Measurements from ENCODE around the gene MTHFD1. TPM values are rescaled to one million over a fixed set of nuclear protein-coding genes. Genes with fewer than 3 reads are reported as not detected.

MTHFD1 gene
- total and polyA plus RNA-seq, 9 of the 15 experiments (the other 6 are each of a cell fraction or from before 2014, with no cell fraction given), result 66.7 to 158 (median 90.9) TPM

GRCh38 chr14:64468451-64468850, 80.3 kb downstream of the MTHFD1 start (continued):
- TF ChIP-seq ZNF512 (tag; IDR thresholded peaks at IDR 0.05), result no peak
- TF ChIP-seq NKRF (IDR thresholded peaks at IDR 0.05; ENCODE audit: borderline replicate concordance), result no peak
- TF ChIP-seq PHB2 (IDR thresholded peaks at IDR 0.05; ENCODE audit: low read depth), result no peak
- no peak for TF ChIP-seq HDAC3 (IDR thresholded peaks at IDR 0.05; ENCODE audit: borderline replicate concordance, partially characterized antibody)
- TF ChIP-seq ZNF280B (CRISPR knock-in tag; IDR thresholded peaks at IDR 0.05), result no peak

- intact Hi-C loops (cut with micrococcal nuclease), result no loop called here
- ATAC-seq, result no peak
Observed at GRCh38 chr14:64474041-64474440, 85.9 kb downstream of the MTHFD1 start.

More at GRCh38 chr14:64474041-64474440, 85.9 kb downstream of the MTHFD1 start:
- FAIRE-seq, result no peak
- TF ChIP-seq SETDB1 (IDR thresholded peaks at IDR 0.05; ENCODE audit: low read length) (no peak), TEAD4 (IDR thresholded peaks at IDR 0.05; ENCODE audit: low read length) (no peak), TEAD4 (CRISPR knock-in tag; IDR thresholded peaks at IDR 0.05; ENCODE audit: borderline replicate concordance) (no peak), NR0B1 (IDR thresholded peaks at IDR 0.05; ENCODE audit: partially characterized antibody) (no peak), ZNF274 (IDR thresholded peaks at IDR 0.05; ENCODE audit: borderline replicate concordance, low read depth, low read length) (no peak)
- H3K9ac ChIP-seq (ENCODE audit: insufficient read depth in 1 of 2, low read depth in 2 of 2, low read length in 2 of 2), result no peak overlapping the region
- H3K9me3 ChIP-seq (replicated peaks; ENCODE audit: control insufficient read depth, insufficient read depth, low read depth, low read length), result no peaks in the 10 kb centered on the region
- BruUV-seq (replicated peaks), result no TSS peak
- H3K79me2 ChIP-seq (ENCODE audit: control insufficient read depth, insufficient read depth, low read length), result no peaks in the 10 kb centered on the region
- H2AFZ ChIP-seq (ENCODE audit: low read depth, low read length), result no peak overlapping the region
- H3K36me3 ChIP-seq (ENCODE audit: control insufficient read depth, insufficient read depth, low read length), result no peaks in the 10 kb centered on the region
- WGBS (ENCODE audit: insufficient coverage, low coverage, missing lambda C conversion rate), result 12% methylated on average over 2 of the region's 2 CpGs
- H4K20me1 ChIP-seq (replicated peaks; ENCODE audit: control insufficient read depth, insufficient read depth, low read length), result no peaks in the 10 kb centered on the region
- DNase-seq (ENCODE audit: extremely low read depth in 1 of 4, low spot score in 3 of 4), result no peak
- POLR2A ChIA-PET, result no interaction called here
- CTCF ChIA-PET (ENCODE audit: low intra/inter-chr PET ratio), result no interaction called here
- H3K4me2 ChIP-seq (ENCODE audit: insufficient read depth, low read length), result no peak overlapping the region
- H3K9me1 ChIP-seq (ENCODE audit: control insufficient read depth, insufficient read depth, low read length), result no peaks in the 10 kb centered on the region
- no peak overlapping the region for H3K27ac ChIP-seq (ENCODE audit: extremely low read depth, low read depth, low read length)
- in situ Hi-C loops (cut with MboI), result no loop called here
- no peaks in the 10 kb centered on the region for H3K4me1 ChIP-seq (replicated peaks in 1 of 2; ENCODE audit: control insufficient read depth in 2 of 2, insufficient read depth in 2 of 2, low read length in 2 of 2)
- H3K4me3 ChIP-seq, result no peak overlapping the region
- H3K27me3 ChIP-seq (ENCODE audit: control insufficient read depth in 2 of 2, insufficient read depth in 2 of 2, low read length in 2 of 2), result no peaks in the 10 kb centered on the region
